NCI-H146 treated with DMSO at 0.1 percent for 48 hours (cell line): ENCODE results near the gene KIF1C.
A peak's percentile ranks its signal among the peaks of the same experiment; 100 is the strongest.

Experiments
- DNase-seq: peaks from one replicate; lab custom pipeline; 2025; ENCODE audit not compliant: unreplicated experiment; lab: John Stamatoyannopoulos, UW

The KIF1C gene

DNA sequence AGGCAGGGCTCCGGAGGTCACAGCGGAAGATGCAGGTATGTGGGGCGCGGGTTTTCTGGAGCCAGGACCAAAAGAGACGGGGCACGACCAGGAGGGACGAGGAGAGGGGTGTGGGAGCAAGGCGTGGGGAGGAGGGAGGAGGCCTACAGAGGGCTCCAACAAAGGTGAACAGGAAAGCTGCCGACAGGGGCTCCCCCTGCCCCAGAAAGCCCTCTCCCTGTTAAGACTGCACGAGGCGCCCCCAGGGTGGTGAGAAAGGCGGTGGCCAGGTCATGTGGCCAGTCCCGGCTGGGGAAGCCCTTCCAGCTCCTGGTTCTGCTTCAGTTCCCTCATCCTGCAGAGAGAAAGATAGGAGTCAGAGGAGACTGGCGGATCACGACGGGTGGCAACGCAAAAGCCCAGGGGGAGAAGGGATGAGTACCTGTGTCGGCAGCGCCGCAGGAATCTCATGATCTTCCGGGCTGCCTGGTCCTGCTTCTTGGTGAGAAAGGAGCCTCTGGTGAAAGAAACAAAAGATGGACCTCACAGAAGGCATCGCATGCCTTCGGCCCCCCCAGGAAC, 29.2 kb upstream of the KIF1C start:
- DNase-seq = no peak

DNA sequence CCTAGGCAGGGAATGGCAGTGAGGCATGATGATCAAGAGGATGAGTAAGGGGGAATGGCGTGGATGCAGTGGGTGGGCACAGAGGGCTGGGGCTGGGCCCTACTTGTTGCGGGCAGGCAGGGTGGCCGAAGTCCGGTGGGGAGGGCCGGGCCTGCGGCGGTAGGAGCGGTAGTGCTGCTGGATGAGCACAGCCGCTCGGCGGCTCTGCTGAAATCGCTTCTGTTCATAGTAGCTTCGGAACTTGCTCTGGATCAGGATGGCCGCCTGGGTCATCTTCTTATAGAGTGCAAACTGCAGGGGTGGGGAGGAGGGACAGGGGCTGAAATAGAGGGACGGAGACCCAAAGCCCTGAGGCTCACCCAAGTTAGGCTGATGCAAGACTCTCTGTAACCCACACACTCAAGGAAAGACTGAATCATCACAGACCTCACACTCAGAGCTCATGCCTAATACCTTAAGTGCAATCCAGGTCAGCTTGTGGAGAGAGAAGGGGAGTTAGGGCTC, 28.7 kb upstream of the KIF1C start:
- no peak for DNase-seq

DNA sequence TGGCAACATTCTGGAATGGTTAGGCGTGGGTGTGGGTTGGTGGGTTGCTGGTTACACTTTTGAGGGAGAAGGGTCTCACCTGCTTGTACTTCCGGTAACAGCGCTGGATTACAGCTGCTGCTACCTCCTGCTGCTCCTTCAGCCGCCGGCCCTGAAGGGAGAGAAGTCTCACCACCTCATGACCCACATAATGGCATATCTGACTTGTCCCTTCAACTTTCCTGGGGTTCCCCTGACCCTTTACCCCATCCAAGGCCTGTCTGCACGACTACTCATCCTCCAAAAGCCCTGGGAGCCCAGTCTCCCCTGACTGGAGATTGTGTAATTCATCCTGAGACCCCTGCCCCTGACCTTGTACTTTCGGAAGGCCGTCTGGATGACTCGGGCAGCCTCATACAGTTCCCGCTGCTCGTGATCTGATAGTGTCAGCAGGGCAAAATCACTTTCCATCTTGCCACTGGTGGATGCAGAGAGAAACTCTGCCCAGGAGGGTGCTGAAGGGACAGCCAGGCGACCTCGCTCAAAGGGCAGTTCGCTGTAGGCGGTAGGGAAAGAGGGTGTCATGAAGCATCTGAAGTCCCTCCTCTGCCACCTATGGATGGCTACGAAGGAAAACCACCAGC, 28.1 kb upstream of the KIF1C start:
- DNase-seq = no peak

GRCh38 chr17:4970273-4970672, 27.5 kb upstream of the KIF1C start:
- no peak for DNase-seq

DNA sequence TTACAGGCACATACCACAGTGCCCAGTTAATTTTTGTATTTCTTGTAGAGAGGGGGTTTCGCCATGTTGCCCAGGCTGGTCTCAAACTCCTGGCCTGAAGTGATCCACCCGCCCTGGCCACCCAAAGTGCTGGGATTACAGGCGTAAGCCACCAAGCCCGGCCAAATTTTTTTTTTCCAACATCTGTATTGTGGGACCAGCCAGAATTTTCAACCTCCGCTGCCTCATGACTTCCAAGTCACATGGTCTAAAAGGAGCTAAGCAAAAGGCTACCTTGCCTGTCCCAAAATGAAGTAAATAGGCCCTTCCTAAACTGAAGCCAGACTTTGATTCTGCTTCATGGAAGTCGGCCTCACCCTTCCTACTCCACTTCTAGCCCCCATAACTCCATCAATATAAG, 25.9 kb upstream of the KIF1C start:
- DNase-seq = no peak

DNA sequence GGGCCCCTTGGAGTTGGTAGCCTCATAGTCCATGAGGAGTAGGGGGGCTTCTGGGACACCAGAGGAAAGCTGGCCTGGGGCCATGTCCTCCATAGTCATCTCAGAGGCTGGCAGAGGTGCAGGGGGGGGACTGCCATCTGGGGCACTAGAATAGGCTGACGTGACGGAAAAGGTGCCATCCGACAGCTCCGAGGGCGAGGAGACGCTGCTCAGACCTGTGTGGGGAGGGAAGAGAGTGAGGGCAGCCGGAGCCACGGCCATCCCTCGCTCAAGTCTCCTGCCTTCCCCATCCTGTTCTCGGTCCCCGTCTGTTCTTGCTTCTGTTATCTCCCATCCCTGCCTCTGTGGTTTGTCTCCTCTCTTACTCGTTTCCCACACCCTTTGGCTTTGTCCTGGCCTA, 25.4 kb upstream of the KIF1C start:
- DNase-seq = no peak

DNA sequence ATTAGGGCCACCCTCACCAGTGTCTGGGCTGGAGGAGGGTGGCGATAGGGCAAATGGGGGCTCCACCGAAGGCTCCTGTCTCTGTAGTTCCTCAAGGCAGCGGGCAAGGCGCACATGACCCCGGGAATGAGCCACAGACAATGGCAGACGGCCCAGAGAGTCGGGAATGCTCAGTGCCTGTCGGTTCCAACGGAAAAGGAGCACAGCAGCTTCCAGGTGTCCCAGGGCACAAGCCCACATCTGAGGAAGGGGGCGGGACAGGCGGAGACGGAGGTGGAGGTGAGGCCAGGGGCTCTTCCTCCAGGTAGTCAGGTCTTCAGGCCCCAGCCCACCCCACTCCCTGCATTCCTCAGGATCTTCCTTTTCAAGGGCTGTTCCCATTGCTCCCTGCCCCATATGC, 25.0 kb upstream of the KIF1C start:
- no peak for DNase-seq

DNA sequence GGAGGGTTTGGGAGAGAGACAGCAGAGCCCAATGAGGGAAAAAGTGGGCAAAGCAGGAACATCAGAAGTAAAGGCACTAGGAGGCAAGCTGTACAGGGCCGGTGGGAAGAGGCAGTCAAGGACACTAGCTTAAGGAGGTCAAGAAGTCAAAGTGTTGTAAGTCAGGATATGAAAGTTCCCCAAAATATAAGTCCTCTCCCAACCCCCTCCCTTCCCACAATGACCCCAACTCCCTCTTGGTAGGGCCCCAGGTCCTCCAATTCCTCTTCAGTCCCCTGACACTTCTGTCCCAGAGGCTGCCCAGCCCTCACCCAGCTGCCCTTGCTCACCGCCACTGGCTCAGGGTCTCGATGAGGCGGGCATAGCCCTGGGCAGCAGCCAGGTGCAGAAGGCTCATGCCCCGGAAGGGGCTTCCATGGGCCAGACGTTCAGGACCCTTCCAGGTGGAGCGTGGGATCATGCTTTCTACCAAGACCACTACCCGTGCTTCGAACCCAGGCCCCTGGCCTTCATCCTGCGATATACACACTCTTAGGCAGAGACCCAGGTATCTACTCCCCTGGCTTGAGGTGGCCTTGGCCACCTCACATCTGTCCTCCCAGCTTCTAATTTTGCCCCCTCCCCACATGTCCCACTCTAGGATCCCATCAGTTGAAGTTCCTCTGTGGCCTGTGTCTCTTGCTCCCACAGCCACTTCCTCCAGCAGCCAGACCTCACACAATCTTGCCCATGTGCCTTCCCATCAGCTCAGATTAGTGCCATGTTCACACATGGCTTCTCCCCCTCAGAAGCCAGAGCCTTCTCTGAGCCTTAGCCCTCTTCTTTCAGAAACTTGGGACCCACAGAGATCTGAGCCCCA, 24.3 kb upstream of the KIF1C start:
- DNase-seq = no peak

GRCh38 chr17:4974115-4974670, 23.6 kb upstream of the KIF1C start:
- DNase-seq = no peak

- no peak for DNase-seq
Observed at GRCh38 chr17:4978726-4979125, 19.0 kb upstream of the KIF1C start.

DNA sequence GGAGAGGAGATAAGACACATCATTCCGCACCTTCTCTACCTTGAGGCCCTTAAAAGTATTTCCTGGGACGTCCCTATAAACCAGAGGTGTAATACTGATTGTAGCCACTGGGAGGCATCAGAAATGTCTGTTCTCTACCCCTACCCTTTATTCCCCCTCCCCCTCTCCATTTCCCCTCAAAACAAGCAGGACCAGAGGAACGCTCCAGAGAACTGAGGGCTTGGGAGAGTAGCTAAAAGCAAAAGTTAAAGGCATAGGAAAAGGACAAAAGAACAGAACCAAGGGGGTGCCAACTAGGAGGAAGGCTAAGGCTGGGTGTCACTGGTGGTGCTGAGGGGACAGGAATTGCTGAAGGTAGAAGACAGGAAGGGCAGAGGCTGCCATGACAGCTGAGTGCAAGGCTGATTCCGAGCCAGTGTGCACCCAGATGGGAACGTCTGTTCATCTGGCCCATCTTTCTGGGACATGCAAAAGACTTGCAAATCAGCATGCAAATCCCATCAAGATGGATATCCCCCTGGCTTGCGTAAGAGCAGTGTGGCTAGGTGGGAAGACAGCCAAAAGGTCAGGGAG, 17.0 kb upstream of the KIF1C start:
- peak; percentile 8 for DNase-seq

- no peak for DNase-seq
Observed at GRCh38 chr17:4982305-4982704, 15.4 kb upstream of the KIF1C start.

GRCh38 chr17:4986403-4986802, 11.3 kb upstream of the KIF1C start:
- DNase-seq = no peak

DNA sequence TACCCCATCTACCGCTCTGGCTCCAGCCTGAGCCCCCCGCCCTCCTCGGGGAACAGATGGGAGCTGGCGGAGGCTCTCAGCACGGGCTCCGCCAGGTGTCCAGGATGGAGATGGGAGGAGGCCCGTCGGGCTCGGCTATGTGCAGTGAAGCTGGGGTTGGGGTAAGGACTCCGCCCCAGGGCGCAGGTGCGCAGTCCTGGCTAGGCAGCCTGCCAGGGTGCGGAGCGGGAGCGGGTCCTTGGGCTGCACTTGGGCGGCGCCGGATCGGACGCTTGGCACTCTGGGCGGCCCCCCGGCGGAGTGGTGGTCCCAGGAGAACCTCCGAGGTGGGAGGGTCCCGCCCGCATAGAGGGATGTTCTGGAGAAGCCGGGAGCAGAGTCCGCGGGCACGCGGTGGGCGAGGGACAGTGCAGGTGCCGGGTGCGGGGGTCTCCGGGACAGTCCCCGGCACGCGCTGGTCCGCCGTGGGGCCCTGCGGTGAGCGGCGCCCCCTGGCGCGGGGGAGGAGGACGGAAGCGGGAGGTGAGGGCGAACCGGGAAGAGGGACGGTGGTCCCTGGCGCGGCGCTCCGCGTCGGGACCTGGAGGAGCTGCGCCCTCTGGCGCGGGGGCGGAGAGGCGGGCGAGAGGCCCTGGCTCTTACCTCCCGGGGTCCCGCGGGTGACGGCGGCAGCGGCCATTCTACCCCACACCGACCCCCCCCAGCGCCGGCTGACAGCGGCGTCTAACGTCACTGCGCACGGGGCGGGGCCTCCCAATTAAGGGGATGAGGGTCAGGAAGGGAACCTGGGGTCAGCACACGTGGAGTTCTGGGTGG, 10.6 kb upstream of the KIF1C start, which contains the start of gene CAMTA2:
Gene CAMTA2, minus strand, starts transcription at position 725 of the 816 bp plus-strand sequence. CDS start 1,453 bp downstream, outside the sequence.
- DNase-seq = peak; percentile 73

GRCh38 chr17:4987767-4988567, 9.8 kb upstream of the KIF1C start:
- DNase-seq = no peak

DNA sequence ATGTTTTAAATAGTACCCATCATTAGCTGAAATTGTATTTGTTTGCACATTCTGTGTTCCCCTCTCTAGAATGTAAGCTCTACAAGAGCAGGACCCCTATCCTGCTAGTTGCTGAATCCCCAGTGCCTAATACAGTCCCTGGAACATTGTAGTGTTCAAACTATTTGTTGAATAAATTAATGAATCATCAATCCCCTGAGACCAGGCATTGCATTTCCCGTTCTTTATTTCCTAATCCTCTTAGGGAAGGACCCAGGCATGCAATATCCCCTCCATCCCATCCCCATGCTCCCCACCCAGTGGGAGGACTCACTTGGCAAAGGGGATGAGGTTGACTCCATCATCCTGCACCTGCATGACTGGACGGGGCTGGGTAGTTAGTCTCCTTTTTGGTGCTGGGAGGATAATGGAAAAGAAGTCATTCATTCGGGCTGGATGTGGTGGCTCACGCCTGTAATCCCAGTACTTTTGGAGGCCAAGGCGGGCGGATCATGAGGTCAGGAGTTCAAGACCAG, 3.6 kb upstream of the KIF1C start:
- DNase-seq = no peak

DNA sequence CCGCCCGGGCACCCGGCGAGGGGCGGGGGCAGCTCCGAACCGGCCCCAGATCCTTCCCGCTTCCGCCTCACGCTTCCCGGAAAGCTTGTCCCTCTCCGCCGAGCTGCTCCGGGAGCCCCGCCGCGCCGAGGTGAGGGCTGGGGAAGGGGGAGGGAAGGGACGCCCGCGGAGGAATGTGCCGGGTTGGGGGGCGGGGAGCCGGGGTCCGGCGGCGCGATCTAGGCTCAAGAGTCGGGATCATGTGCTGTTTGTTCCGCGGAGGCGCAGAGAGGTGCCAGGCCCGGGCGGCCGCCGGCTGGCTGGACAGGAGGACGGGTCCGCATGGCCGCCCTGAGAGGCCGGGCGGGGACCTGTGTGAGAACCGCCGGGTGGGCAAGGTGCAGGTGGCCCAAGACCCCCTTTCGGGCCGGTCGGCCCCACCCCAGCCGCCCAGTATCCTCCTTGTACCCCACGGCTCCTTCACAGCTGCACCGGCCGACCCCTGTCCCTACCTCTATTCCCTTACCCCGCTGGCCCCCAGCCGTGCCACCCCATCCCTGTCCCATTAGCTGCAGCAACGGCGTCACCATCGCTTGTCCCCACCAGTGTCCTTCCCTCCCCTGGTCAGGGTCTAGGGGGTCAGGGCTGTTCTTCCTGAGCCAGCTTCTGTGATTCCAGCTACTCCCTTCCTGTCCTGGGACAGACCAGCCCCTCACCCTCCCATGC, 429 bp downstream of the KIF1C start:
- no peak for DNase-seq

GRCh38 chr17:4998732-4999429, 1.1 kb downstream of the KIF1C start:
- no peak for DNase-seq
